RWPE2 (cell line): ENCODE results near the gene SURF4.
"Not testable (repeated sequence)": the region's sequence is repeated elsewhere in the genome, so short reads cannot be mapped to it uniquely, and the experiment has no call there.

ENCODE experiments used
- ATAC-seq: fragments of 200-7000 bp; cut with Tn5 transposase; 3 replicates; pipeline ENCODE4 v1.9.1; 2021; ENCODE audit warnings: low read depth
- DNase-seq: peaks from one replicate; pipeline ENCODE4 v3.0.0-alpha.2; 2020; ENCODE audit warnings: low spot score
- H3K27ac ChIP-seq: fragments of 450-650 bp; 2 replicates; pipeline ENCODE4 v1.5.1; 2017; ENCODE audit warnings: mild to moderate bottlenecking; ENCODE audit not compliant: poor library complexity, severe bottlenecking
- H3K27me3 ChIP-seq: fragments of 250-450 bp; sonication (Bioruptor Pico); 2 replicates; pipeline ENCODE4 v1.5.1; 2021; ENCODE audit warnings: mild to moderate bottlenecking, moderate library complexity; ENCODE audit not compliant: insufficient read depth, poor library complexity, severe bottlenecking
- H3K36me3 ChIP-seq: fragments of 250-450 bp; sonication (Bioruptor Pico); 2 replicates; pipeline ENCODE4 v1.5.1; 2020; ENCODE audit warnings: low read depth, mild to moderate bottlenecking, moderate library complexity
- H3K4me1 ChIP-seq: fragments of 250-450 bp; sonication (Bioruptor Pico); 2 replicates; pipeline ENCODE4 v1.5.1; 2021; ENCODE audit warnings: mild to moderate bottlenecking, moderate library complexity; ENCODE audit not compliant: insufficient read depth, poor library complexity, severe bottlenecking
- H3K4me3 ChIP-seq: fragments of 250-450 bp; sonication (Bioruptor Pico); 2 replicates; pipeline ENCODE4 v1.5.1; 2021; ENCODE audit warnings: mild to moderate bottlenecking, moderate library complexity; ENCODE audit not compliant: severe bottlenecking
- H3K9me3 ChIP-seq: fragments of 250-450 bp; sonication (Bioruptor Pico); 2 replicates; pipeline ENCODE4 v1.5.1; 2021; ENCODE audit warnings: mild to moderate bottlenecking, moderate library complexity; ENCODE audit not compliant: severe bottlenecking
- TF ChIP-seq, protein P1 (sequence below): fragments of 450-650 bp; IDR thresholded peaks from one replicate; pipeline ENCODE4 v1.5.1; 2017; ENCODE audit warnings: mild to moderate bottlenecking, moderate library complexity; ENCODE audit not compliant: poor library complexity, severe bottlenecking

Gene SURF4

GRCh38 chr9:133327834-133328484 is 47.9 kb downstream of the SURF4 start:
- DNase-seq (no peak), ATAC-seq (no peak; the same call in 2 of the 3 replicates)
- Histone ChIP-seq H3K27me3 (no peaks in the 10 kb centered on the region), H3K36me3 (peaks cover 23% of the 10 kb centered on the region), H3K4me3 (no peak overlapping the region), H3K9me3 (no peaks in the 10 kb centered on the region), H3K27ac (no peak overlapping the region), H3K4me1 (no peaks in the 10 kb centered on the region)
- TF ChIP-seq, protein P1, sequence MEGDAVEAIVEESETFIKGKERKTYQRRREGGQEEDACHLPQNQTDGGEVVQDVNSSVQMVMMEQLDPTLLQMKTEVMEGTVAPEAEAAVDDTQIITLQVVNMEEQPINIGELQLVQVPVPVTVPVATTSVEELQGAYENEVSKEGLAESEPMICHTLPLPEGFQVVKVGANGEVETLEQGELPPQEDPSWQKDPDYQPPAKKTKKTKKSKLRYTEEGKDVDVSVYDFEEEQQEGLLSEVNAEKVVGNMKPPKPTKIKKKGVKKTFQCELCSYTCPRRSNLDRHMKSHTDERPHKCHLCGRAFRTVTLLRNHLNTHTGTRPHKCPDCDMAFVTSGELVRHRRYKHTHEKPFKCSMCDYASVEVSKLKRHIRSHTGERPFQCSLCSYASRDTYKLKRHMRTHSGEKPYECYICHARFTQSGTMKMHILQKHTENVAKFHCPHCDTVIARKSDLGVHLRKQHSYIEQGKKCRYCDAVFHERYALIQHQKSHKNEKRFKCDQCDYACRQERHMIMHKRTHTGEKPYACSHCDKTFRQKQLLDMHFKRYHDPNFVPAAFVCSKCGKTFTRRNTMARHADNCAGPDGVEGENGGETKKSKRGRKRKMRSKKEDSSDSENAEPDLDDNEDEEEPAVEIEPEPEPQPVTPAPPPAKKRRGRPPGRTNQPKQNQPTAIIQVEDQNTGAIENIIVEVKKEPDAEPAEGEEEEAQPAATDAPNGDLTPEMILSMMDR = no peak

GRCh38 chr9:133327021-133327420 is 48.8 kb downstream of the SURF4 start:
- H3K4me3 ChIP-seq, H3K27ac ChIP-seq, H3K4me1 ChIP-seq, H3K9me3 ChIP-seq, H3K27me3 ChIP-seq, DNase-seq, ATAC-seq: not testable (repeated sequence)
- peaks cover 14% of the 10 kb centered on the region for H3K36me3 ChIP-seq

DNA sequence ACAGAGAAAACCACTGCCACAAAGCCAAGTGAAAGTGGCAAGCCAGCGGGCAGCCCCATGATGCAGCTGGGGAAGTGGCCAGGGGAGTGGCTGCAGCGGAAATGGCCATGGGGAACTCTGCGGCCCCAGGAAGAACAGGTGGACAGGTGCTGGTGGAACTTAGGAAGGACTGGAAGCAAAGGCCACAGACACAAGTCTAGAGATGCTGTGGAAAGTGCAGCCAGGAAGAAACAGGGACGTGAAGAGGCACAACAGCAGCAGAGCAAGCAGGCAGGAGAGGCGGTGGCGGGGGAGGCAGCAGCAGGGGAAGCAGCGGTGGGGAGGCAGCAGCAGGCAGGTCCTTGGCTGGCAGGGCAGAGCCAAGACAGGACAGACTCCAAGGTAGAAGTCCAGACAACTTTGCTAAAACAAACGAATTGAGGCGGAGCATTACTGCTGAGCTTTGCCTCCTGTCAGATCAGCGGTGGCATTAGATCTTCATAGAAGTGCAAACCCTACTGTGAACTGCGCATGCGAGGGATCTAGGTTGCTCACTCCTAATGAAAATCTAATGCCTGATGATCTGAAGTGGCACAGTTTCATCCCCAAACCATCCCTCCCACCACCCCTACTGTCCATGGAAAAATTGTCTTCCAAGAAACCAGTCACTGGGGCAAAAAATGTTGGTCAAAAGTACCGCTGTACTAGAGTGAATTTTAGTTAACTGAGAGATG is 51.7 kb downstream of the SURF4 start:
- DNase-seq (no peak), ATAC-seq (no peak)
- H3K27me3 ChIP-seq = no peaks in the 10 kb centered on the region
- no peak overlapping the region for H3K4me3 ChIP-seq
- H3K27ac ChIP-seq = no peak overlapping the region
- no peaks in the 10 kb centered on the region for H3K36me3 ChIP-seq
- no peaks in the 10 kb centered on the region for H3K9me3 ChIP-seq
- no peaks in the 10 kb centered on the region for H3K4me1 ChIP-seq
- TF ChIP-seq, protein P1 = no peak

DNA sequence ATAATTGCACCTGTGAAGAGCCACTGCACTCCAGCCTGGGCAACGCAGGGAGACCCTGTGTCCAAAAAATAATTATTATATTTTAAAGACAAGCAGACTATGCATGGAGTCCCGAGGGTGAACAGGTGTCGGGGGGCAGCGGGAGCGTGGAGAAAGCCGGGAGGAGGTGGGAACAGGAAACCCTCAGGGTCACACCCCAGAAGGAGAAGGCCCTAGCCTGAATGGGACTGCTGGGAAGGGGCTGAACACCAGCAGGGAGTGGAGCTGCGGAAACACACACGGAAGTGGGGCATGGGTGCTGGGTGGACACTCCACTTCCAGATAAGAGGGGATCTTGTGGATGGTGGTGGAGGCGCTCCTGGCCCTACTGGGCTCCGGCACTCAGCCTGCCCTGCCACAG is 52.6 kb downstream of the SURF4 start:
- no peaks in the 10 kb centered on the region for H3K9me3 ChIP-seq
- H3K36me3 ChIP-seq = no peaks in the 10 kb centered on the region
- H3K27me3 ChIP-seq = no peaks in the 10 kb centered on the region
- no peak for ATAC-seq
- H3K4me1 ChIP-seq = no peaks in the 10 kb centered on the region
- H3K27ac ChIP-seq = no peak overlapping the region
- H3K4me3 ChIP-seq = no peak overlapping the region
- no peak for DNase-seq
- TF ChIP-seq, protein P1 = no peak

- Histone ChIP-seq H3K36me3 (no peaks in the 10 kb centered on the region), H3K27me3 (no peaks in the 10 kb centered on the region), H3K4me1 (no peaks in the 10 kb centered on the region), H3K4me3 (no peak overlapping the region), H3K9me3 (no peaks in the 10 kb centered on the region), H3K27ac (no peak overlapping the region)
- TF ChIP-seq, protein P1 = no peak
- ATAC-seq (no peak), DNase-seq (no peak)
These were observed 53.2 kb downstream of the SURF4 start for GRCh38 chr9:133322701-133323100.
